HCT116 (cell line): ENCODE data around the gene TMEM202. TPM values are rescaled to one million over a fixed set of nuclear protein-coding genes. Genes with fewer than 3 reads are reported as not detected.

Source experiments
- ATAC-seq: fragments of 200-7000 bp; cut with Tn5 transposase; 2 replicates; pipeline ENCODE4 v1.9.1; 2020; ENCODE audit warnings: mild to moderate bottlenecking, moderate library complexity
- BruUV-seq: library from RNA; stranded (reverse); fragments of 400-500 nt; replicated peaks from 2 replicates; lab custom pipeline; 2021; lab: Mats Ljungman, UMichigan
- CTCF ChIA-PET: fragments of 300-600 bp; sonication (Branson Sonifier 250); formaldehyde crosslinking; loops from one replicate; lab custom pipeline; 2021; ENCODE audit warnings: antibody characterized with exemption; lab: Charles Lee
- POLR2A ChIA-PET: fragments of 300-600, 350-600 bp; sonication (Branson Sonifier 250); formaldehyde crosslinking; loops from one replicate; lab custom pipeline; 2021; ENCODE audit warnings: antibody characterized with exemption; lab: Charles Lee
- RAD21 ChIA-PET, 2 experiments: fragments of 300-600 bp; sonication (Branson Sonifier 250); formaldehyde crosslinking; loops; one replicate each; lab custom pipeline; 2023; ENCODE audit warnings: low total read pairs in 2 of 2; ENCODE audit not compliant: uncharacterized antibody in 2 of 2, unreplicated experiment in 2 of 2, low non-redundant PET in 1 of 2; lab: Charles Lee
- DNase-seq: peaks from one replicate; pipeline ENCODE4 v3.0.0-alpha.2; 2010; ENCODE audit warnings: low read depth, low spot score
- H2AFZ ChIP-seq: fragments of 200-600 bp; shearing (Covaris generic), sonication (generic); 2 replicates; pipeline ENCODE4 v1.6.1; 2017; ENCODE audit warnings: low read depth, mixed run types, mixed read lengths, antibody characterized with exemption, low read length; ENCODE audit not compliant: poor library complexity, severe bottlenecking
- H3K27ac ChIP-seq: 2 replicates; pipeline ENCODE4 v1.5.1; 2012; ENCODE audit warnings: low read depth, low read length
- H3K27me3 ChIP-seq: fragments of 200-600 bp; sonication (generic); 2 replicates; pipeline ENCODE4 v1.6.1; 2016; ENCODE audit warnings: mixed run types, low read length, mixed read lengths; ENCODE audit not compliant: insufficient read depth
- H3K36me3 ChIP-seq, 2 experiments: fragments of 200-500 bp in 1 of 2; fragments of 200-600 bp in 1 of 2; sonication (Bioruptor generic) in 1 of 2; sonication (generic) in 1 of 2; 2 replicates each; pipeline versions ENCODE4 v1.5.1 to v1.6.1; 2014 to 2016; ENCODE audit warnings: low read length in 2 of 2, inconsistent platforms in 1 of 2, mixed read lengths in 1 of 2, mixed run types in 1 of 2; ENCODE audit not compliant: insufficient read depth in 2 of 2, control insufficient read depth in 1 of 2
- H3K4me1 ChIP-seq, 2 experiments: fragments of 200-600 bp in 1 of 2; sonication (generic) in 1 of 2; 2 replicates each; pipeline versions ENCODE4 v1.5.1 to v1.6.1; 2012 to 2017; ENCODE audit warnings: low read length in 2 of 2, inconsistent platforms in 1 of 2, mild to moderate bottlenecking in 1 of 2, mixed read lengths in 1 of 2, mixed run types in 1 of 2, moderate library complexity in 1 of 2; ENCODE audit not compliant: insufficient read depth in 2 of 2, control insufficient read depth in 1 of 2
- H3K4me2 ChIP-seq: fragments of 200-600 bp; sonication (generic); 2 replicates; pipeline ENCODE4 v1.6.1; 2017; ENCODE audit warnings: mixed run types, low read length, mixed read lengths
- H3K4me3 ChIP-seq, 2 experiments: fragments of 200-600 bp in 1 of 2; sonication (generic) in 1 of 2; replicated peaks in 1 of 2; 2 replicates each; pipeline ENCODE4 v1.5.1; 2011 to 2016; ENCODE audit warnings: low read length in 2 of 2, control low read depth in 1 of 2, low read depth in 1 of 2, mild to moderate bottlenecking in 1 of 2, mixed read lengths in 1 of 2, mixed run types in 1 of 2
- H3K79me2 ChIP-seq: fragments of 200-600 bp; sonication (generic); 2 replicates; pipeline ENCODE4 v1.6.1; 2017; ENCODE audit warnings: mild to moderate bottlenecking, mixed run types, low read length, moderate library complexity, mixed read lengths; ENCODE audit not compliant: insufficient read depth
- H3K9ac ChIP-seq: fragments of 200-600 bp; sonication (generic); 2 replicates; pipeline ENCODE4 v1.6.1; 2016; ENCODE audit warnings: low read length, mixed read lengths
- H3K9me2 ChIP-seq: fragments of 200-600 bp; sonication (generic), shearing (Covaris generic); 2 replicates; pipeline ENCODE4 v1.6.1; 2017; ENCODE audit warnings: mixed run types, mild to moderate bottlenecking, moderate library complexity; ENCODE audit not compliant: insufficient read depth
- H3K9me3 ChIP-seq, 2 experiments: fragments of 200-500 bp in 1 of 2; fragments of 200-600 bp in 1 of 2; sonication (Bioruptor generic) in 1 of 2; sonication (generic) in 1 of 2; 2 replicates each; pipeline ENCODE4 v1.6.1; 2014 to 2017; ENCODE audit warnings: low read length in 2 of 2, mixed read lengths in 2 of 2, inconsistent platforms in 1 of 2, low read depth in 1 of 2, mild to moderate bottlenecking in 1 of 2, mixed run types in 1 of 2, moderate library complexity in 1 of 2; ENCODE audit not compliant: control insufficient read depth in 1 of 2, insufficient read depth in 1 of 2
- H4K20me1 ChIP-seq: fragments of 200-600 bp; sonication (generic), shearing (Covaris generic); 2 replicates; pipeline ENCODE4 v1.6.1; 2017; ENCODE audit warnings: mixed run types, mild to moderate bottlenecking, moderate library complexity; ENCODE audit not compliant: insufficient read depth
- ATF3 ChIP-seq: IDR thresholded peaks from 2 replicates; pipeline ENCODE4 v1.6.1; 2012
- CBX3 ChIP-seq: IDR thresholded peaks from 2 replicates; pipeline ENCODE4 v1.6.1; 2012; ENCODE audit warnings: low read depth
- ELF1 ChIP-seq: IDR thresholded peaks from 2 replicates; pipeline ENCODE4 v1.6.1; 2012; ENCODE audit warnings: low read depth, borderline replicate concordance
- EZH2 ChIP-seq: fragments of 200-600 bp; sonication (generic); IDR thresholded peaks from 2 replicates; pipeline ENCODE4 v1.6.1; 2017; ENCODE audit warnings: antibody characterized with exemption, mixed run types
- EZH2phosphoT487 ChIP-seq: fragments of 200-600 bp; IDR thresholded peaks from 2 replicates; pipeline ENCODE4 v1.6.1; 2018; ENCODE audit warnings: antibody characterized with exemption, borderline replicate concordance
- JUND ChIP-seq: IDR thresholded peaks from 2 replicates; pipeline ENCODE4 v1.6.1; 2012
- MAX ChIP-seq: IDR thresholded peaks from 2 replicates; pipeline ENCODE4 v1.6.1; 2012
- POLR2A ChIP-seq: IDR thresholded peaks from 2 replicates; pipeline ENCODE4 v1.7.0; 2011; ENCODE audit warnings: borderline replicate concordance; ENCODE audit not compliant: insufficient read depth, insufficient read length; ENCODE audit errors: extremely low read depth
- RAD21 ChIP-seq: IDR thresholded peaks from 2 replicates; pipeline ENCODE4 v1.6.1; 2012; ENCODE audit warnings: low read depth, mild to moderate bottlenecking
- SIN3A ChIP-seq: IDR thresholded peaks from 2 replicates; pipeline ENCODE4 v1.6.1; 2012; ENCODE audit warnings: low read depth
- SP1 ChIP-seq: IDR thresholded peaks from 2 replicates; pipeline ENCODE4 v1.6.1; 2012; ENCODE audit warnings: low read depth
- SRF ChIP-seq: IDR thresholded peaks from 2 replicates; pipeline ENCODE4 v1.6.1; 2012; ENCODE audit warnings: low read depth
- TCF7L2 ChIP-seq: IDR thresholded peaks from 2 replicates; pipeline ENCODE4 v1.7.0; 2011; ENCODE audit warnings: borderline replicate concordance, inconsistent platforms; ENCODE audit not compliant: insufficient read depth, insufficient read length; ENCODE audit errors: extremely low read depth
- YY1 ChIP-seq: IDR thresholded peaks from 2 replicates; pipeline ENCODE4 v1.6.1; 2011; ENCODE audit warnings: low read length, low read depth, moderate library complexity, mild to moderate bottlenecking; ENCODE audit not compliant: insufficient replicate concordance; ENCODE audit errors: extremely low read depth
- ZFX ChIP-seq: fragments of 450-650 bp; IDR thresholded peaks from 2 replicates; pipeline ENCODE4 v1.6.1; 2017
- ZNF274 ChIP-seq: fragments of 200-500 bp; sonication (Bioruptor generic); IDR thresholded peaks from 2 replicates; pipeline ENCODE4 v1.6.1; 2014; ENCODE audit warnings: mild to moderate bottlenecking, low read depth, low read length, inconsistent platforms
- intact Hi-C: fragments of 100-400 bp; cut with micrococcal nuclease; formaldehyde crosslinking; loops from 2 replicates; pipeline ENCODE4 v1.10.0; 2022
- total RNA-seq: library from RNA; stranded (reverse); gene quantifications from one replicate; pipeline ENCODE4 v1.2.1, GENCODE V29; 2021; ENCODE audit not compliant: unreplicated experiment
- TF ChIP-seq, protein P1 (sequence below): IDR thresholded peaks from 2 replicates; pipeline ENCODE4 v1.6.1; 2012; ENCODE audit warnings: low read depth
- TF ChIP-seq, protein P2 (sequence below): IDR thresholded peaks from 2 replicates; pipeline ENCODE4 v1.6.1; 2011; ENCODE audit warnings: mild to moderate bottlenecking, low read length, moderate library complexity; ENCODE audit not compliant: insufficient replicate concordance; ENCODE audit errors: extremely low read depth

The TMEM202 gene
- total RNA-seq, 1 experiment from 2014 or later = not detected

- H2AFZ ChIP-seq = no peak overlapping the region
- ChIA-PET POLR2A (no interaction called here), RAD21 (no interaction called here), CTCF (no interaction called here)
- H3K36me3 ChIP-seq = no peaks in the 10 kb centered on the region
- H3K9me2 ChIP-seq = no peaks in the 10 kb centered on the region
- no peak overlapping the region for H3K4me2 ChIP-seq
- ATAC-seq (no peak), DNase-seq (no peak)
- no peaks in the 10 kb centered on the region for H4K20me1 ChIP-seq
- TF ChIP-seq TCF7L2 (no peak), SP1 (no peak), ATF3 (no peak), ZFX (no peak), JUND (no peak), POLR2A (no peak), MAX (no peak), ELF1 (no peak), SIN3A (no peak), EZH2phosphoT487 (no peak), SRF (no peak), YY1 (no peak), RAD21 (no peak), EZH2 (no peak), CBX3 (no peak), ZNF274 (no peak)
- TF ChIP-seq, protein P1, sequence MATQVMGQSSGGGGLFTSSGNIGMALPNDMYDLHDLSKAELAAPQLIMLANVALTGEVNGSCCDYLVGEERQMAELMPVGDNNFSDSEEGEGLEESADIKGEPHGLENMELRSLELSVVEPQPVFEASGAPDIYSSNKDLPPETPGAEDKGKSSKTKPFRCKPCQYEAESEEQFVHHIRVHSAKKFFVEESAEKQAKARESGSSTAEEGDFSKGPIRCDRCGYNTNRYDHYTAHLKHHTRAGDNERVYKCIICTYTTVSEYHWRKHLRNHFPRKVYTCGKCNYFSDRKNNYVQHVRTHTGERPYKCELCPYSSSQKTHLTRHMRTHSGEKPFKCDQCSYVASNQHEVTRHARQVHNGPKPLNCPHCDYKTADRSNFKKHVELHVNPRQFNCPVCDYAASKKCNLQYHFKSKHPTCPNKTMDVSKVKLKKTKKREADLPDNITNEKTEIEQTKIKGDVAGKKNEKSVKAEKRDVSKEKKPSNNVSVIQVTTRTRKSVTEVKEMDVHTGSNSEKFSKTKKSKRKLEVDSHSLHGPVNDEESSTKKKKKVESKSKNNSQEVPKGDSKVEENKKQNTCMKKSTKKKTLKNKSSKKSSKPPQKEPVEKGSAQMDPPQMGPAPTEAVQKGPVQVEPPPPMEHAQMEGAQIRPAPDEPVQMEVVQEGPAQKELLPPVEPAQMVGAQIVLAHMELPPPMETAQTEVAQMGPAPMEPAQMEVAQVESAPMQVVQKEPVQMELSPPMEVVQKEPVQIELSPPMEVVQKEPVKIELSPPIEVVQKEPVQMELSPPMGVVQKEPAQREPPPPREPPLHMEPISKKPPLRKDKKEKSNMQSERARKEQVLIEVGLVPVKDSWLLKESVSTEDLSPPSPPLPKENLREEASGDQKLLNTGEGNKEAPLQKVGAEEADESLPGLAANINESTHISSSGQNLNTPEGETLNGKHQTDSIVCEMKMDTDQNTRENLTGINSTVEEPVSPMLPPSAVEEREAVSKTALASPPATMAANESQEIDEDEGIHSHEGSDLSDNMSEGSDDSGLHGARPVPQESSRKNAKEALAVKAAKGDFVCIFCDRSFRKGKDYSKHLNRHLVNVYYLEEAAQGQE = no peak
- TF ChIP-seq, protein P2, sequence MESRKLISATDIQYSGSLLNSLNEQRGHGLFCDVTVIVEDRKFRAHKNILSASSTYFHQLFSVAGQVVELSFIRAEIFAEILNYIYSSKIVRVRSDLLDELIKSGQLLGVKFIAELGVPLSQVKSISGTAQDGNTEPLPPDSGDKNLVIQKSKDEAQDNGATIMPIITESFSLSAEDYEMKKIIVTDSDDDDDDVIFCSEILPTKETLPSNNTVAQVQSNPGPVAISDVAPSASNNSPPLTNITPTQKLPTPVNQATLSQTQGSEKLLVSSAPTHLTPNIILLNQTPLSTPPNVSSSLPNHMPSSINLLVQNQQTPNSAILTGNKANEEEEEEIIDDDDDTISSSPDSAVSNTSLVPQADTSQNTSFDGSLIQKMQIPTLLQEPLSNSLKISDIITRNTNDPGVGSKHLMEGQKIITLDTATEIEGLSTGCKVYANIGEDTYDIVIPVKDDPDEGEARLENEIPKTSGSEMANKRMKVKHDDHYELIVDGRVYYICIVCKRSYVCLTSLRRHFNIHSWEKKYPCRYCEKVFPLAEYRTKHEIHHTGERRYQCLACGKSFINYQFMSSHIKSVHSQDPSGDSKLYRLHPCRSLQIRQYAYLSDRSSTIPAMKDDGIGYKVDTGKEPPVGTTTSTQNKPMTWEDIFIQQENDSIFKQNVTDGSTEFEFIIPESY = no peak
- no peaks in the 10 kb centered on the region for H3K9me3 ChIP-seq
- H3K27me3 ChIP-seq = no peaks in the 10 kb centered on the region
- intact Hi-C loops = no loop called here
- no peak overlapping the region for H3K9ac ChIP-seq
- BruUV-seq = no TSS peak
- no peaks in the 10 kb centered on the region for H3K79me2 ChIP-seq
- no peaks in the 10 kb centered on the region for H3K4me1 ChIP-seq
- no peak overlapping the region for H3K27ac ChIP-seq
- H3K4me3 ChIP-seq = no peak overlapping the region
Measured at GRCh38 chr15:72445426-72445825, 47.3 kb downstream of the TMEM202 start.
